ENCODE measurements around the gene CDH23.

CDH23 gene

DNA sequence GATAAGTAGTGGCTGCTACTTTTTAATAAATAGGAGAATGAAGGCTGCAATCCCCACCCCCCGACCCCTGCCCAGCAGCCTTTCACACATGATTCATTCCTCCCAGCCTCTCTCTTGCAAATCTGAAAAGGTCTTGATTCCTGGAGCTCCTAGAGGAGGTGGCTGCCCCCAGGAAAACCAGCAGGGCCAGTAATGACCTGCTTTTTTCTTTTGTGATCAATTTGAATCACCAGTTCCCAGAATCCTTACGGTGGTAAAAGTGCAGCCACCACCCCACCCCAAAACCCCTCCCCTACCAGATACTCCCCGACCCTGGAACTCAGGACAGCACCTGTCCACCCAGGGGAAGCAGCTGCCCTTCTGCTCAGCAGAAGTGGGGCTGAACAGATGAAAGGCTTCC is 213.9 kb downstream of the CDH23 start:
- no peak for DNase-seq

DNA sequence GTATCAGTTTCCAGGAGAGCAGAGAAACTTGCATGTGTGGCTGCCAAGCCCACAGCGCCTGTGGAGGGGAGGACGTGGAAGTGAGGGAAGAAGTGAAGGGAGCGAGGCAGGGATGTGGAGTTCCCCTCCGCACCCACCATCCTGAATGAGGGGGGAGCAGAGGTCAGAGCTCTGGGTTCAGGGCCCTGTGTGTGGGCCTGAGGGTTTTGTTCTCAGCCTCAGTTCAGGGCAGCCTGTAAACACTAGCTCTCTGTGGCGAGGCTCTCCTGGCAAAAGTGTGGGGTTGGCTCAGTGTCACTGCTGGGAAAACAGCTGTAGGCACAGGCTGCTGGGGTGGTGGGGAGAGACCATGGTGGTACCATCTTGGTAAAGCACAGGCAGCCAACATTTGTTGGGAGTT is 214.4 kb downstream of the CDH23 start:
- DNase-seq = no peak

DNA sequence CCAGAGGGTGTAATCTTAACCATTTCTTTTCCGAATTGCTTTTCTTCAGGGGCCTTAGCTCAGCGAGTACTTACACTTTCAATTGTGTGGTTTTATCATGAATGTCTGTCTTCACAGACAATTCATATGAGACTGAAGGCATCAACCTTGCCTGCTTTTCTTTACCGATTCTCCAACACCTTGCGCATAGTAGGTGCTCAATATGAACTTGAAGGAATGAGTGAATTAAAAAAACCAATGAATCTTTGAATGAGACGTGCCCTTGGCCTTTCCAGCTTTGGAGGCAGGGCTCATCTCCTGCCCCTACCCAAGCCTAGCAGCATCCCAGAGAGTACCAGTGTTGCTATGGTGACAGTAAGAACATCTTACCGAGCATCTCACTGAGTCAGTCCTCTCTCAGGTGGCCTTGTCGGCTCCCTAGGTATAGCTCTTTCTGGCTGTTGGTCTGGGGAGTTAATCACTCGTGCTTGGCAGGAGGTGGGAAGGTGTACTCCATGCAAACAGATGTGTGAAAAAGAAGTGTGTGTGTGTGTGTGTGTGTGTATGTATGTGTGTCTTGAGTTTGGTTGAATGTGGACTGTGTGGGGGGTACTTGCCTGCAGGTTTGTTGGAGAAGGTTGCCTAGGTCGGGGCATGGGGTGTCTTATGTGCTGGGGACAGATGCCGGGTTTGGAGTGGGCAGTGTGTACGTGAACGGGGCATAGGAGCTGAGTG is 215.1 kb downstream of the CDH23 start:
- no peak for DNase-seq

DNA sequence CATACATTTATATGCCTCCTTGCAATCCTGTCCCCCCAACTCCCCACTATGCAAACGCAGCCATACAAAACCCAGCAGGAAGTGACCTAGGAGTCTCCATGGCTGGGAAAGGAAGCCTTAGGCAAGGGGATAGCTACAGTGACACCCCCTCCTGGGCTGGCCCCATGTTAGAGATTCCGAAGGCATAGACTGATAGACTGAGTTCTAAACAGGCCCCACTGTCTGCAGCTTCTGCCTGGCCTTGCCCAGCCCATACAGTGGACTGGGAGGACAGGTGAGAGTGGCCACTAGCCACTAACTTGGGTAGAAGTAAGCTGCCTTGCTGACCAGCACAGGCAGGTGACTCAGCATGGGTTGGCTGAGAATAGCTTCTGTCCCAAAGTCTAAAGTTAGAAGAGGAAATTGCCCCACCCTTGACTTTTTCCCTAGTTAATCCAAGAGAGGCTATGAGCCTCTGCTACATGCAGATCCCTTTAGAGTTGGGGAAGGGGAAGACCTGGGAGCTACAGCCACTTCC is 216.6 kb downstream of the CDH23 start:
- DNase-seq = no peak

DNA sequence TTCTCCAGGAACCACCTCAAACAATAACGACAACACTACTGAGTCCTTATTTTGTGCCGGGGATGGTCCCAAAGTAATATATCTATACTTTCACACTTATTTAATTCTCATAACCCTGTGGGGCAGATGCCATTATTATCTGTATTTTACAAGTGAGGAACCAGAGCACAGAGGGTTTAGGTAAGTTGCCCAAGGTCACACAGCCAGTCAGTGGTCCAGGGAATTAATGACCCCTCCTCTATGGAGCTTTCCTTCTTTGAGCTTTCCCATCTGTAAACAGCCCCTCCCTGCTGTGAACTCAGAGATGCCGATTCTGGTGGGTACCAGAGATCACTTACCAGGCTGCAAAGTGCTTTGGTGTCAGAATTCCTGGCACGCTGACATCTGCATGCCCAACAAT is 217.2 kb downstream of the CDH23 start:
- DNase-seq = no peak

DNA sequence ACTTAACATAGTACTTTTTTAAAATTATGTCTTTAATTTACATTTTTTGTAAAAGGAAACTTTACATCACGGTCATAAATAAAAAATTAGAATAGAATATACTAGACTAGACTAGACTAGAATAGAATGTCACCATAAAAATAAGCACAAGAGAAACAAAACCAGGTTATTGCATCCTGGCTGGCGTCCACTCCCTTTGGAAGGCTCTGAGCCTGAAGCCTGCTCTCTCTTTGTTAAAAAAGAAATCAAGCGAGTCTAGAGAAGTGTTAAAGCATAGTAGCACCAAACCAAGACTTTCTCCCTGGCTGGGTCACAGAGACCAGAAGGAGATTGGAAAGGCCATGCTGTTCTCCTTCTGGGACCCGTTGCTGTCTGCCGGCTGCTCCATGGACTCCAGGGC is 218.2 kb downstream of the CDH23 start:
- no peak for DNase-seq

DNA sequence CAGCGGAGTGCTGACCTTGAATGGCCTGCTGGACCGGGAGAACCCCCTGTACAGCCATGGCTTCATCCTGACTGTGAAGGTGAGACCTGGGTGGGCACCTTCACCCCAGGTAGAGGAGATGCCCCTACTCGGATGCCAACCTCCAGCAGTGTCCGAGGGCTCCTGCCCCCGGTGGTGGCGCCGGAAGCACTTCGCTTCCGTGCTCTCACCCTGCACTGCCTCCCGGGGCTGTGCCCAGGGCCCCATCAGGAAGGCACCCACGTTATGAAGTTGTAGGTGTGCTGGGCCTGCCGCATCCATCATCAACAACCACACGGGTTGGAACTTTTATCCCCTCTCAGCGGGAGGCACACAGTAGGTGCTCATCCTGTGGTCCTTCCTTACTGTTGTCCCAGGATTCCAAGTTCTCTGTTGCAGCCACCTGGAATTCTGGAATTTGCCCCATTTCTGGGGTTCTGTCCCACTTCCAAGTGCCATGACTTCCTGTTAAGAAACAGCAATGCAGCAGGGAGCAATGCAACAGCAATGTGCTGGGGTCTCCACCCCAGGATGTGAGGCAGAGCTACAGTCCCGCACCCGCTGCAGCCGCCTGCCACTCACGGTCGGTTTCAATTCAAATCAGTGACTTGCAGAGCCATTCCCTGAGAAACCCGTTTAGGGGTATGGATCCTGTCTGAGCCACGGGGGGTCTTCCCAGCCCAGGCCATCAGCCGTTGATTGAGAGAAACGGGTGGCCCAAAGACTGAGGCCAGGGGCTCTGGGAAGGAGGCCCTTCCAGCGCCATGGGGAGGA is 219.0 kb downstream of the CDH23 start:
- DNase-seq = no peak

DNA sequence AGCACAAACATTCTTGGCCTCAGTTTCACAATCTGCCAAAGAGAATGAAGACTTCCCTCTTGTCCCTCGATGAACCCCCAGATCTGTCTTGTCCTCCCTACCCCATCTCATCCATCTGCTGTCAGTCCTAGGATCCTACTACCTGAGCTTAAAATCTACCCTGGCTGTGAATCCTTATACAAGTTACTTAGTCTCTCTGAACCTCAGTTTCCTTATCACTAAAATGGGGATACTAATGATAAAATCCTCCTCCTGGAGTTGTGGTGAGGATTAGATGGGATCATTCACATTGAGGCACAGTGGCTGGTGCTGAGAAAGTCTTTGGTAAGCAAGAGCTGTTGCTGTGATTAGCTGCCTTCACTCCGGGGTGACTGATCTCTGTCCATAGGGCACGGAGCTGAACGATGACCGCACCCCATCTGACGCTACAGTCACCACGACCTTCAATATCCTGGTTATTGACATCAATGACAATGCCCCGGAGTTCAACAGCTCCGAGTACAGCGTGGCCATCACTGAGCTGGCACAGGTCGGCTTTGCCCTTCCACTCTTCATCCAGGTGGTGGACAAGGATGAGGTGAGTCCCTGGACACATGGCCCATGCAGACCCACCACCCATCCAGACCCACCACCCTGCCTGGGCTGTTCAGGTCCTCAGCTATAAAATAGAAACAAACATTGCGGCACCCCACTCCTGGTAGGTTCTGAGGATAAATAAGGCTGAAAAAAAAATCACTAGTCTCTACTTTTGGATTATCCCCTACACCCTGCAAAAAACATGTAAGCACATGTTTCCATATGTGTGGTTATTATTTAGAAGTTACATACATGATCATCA is 220.3 kb downstream of the CDH23 start:
- no peak for DNase-seq

DNA sequence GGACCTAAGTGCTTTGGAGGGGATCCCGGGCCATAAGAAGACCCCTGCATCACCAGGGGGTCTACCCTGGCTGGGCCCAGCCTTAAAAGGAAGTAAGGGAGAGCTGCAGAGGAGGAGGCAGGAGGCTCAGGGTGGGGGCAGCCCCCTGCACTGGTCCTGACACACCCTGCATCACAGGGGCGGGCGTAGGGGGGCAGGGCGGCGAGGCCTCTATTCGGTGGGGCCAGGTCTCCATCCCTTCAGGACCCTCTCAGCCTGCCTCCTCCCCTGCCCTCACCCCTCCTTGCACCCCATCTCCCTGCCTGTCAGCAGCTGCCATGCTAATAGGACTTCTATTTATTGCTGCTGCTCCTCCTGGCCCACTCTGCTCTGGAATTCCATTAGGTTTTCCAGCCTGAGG is 221.5 kb downstream of the CDH23 start:
- DNase-seq = no peak

DNA sequence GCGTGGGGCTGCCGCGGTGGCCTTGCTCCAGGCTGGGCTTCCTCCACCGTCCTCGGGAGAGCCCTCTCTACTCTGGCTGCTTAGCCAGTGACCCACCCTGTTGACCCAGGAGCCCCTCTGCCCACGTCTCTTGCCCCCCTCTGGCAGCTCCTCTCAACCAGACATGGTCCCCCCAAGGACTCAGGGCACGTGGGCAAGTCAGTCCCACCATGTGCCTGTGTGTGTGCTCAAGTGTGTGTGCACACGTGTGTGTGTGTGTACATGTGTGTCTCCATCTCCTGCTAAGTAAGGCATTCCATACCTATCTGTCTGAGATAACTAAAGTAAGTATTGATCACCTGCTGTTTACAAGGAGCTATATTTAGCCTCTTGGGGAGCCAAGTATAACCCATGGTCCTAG is 221.9 kb downstream of the CDH23 start:
- no peak for DNase-seq

DNA sequence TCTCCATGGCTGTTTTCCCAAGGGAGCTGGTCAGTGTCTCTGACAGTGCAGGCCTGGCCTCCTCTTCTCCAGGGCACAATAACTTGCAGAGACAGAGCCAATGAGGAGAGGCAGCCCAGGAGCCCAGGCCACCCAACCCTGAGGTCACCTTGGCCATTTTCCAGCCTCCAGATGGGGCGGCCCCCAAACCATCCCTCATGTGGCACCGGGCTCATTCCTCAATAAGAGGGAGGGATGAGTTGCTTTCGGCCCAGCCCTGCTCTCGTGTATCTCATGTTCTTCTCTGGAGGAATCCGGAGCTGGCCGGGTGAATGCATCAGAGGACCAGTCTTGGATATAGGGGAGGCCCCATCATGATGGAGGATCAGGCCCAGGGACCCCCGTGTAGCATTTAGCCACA is 223.9 kb downstream of the CDH23 start:
- no peak for DNase-seq

DNA sequence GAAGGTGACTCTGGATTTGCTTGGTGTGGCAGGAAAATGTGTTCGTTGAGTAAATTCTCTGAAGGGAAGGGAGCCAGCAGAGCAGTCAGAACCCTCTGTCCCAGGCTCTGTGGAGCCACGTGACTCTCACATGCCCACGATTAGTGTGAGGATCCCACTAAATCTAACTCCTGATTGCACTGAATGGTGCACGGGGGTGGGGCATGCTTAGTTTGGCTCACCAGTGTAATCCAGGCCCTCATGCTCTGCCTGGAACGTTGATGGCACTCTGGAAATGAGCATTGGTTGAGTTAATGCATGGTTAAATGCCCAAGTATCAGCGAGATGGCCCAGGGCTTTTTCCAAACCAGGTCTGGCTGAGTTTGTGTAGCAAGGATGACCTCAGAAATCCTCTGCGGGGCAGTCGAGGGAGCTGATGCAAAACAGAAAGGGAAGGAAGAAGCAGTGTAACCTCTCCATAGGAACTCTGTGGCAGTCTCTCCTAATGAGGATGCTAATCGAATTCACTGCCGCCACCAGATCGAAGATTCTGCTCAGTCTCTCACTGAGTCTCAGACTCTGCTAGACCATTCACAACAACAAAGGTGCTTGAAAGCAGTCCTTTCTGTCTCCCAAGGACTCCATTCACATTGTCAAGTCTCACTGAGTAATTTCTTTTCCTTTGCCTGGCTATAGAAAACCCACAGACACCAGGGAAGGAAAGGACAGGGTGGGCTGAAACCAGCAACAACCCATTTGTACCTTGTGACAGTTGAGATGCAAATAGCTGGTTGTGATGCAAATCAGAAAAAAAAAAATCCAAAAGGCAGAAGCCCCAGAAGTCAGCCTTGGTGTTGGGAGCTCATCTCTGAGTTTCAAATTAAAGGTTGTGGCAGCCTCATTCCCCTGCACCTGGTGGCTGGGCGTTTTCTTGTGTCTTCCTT is 224.8 kb downstream of the CDH23 start:
- no peak for DNase-seq

DNA sequence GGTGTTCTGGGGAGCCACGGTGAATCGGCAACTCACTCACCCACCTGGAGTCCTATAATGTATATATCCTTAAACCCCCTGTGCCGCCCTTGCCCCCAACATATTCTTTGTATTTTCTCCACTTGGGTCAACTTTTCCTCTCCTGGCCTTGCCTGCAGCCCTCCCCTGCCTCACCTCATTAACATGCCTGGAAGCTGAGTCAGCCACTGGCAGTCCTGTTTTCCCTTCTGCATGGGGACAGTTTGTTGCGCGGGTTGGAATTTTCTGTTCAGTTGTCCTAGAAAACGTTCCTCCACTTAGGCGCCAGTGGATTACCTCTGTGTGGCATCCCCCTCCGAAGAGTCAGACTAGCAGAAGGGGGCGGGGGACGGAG is 225.4 kb downstream of the CDH23 start:
- DNase-seq = no peak

DNA sequence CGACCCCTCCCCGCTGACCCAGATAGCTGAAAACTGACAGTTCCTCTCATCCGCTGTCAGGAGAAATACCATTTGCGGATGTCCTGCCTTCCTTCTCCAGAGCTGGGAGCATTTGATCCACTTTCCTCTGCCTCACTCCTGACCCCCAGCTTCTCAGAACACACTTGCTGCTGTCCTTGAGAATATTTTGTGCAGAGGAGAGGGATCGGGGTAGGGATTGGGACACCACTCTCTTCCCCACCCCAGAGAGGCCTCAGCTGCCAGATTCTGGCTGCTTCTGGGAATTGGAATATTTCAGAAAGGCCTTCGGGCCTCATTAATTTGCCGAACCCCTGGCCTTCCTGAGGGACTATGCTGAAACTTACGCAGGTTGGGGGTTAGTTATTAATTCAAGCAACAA is 225.9 kb downstream of the CDH23 start:
- DNase-seq = no peak

DNA sequence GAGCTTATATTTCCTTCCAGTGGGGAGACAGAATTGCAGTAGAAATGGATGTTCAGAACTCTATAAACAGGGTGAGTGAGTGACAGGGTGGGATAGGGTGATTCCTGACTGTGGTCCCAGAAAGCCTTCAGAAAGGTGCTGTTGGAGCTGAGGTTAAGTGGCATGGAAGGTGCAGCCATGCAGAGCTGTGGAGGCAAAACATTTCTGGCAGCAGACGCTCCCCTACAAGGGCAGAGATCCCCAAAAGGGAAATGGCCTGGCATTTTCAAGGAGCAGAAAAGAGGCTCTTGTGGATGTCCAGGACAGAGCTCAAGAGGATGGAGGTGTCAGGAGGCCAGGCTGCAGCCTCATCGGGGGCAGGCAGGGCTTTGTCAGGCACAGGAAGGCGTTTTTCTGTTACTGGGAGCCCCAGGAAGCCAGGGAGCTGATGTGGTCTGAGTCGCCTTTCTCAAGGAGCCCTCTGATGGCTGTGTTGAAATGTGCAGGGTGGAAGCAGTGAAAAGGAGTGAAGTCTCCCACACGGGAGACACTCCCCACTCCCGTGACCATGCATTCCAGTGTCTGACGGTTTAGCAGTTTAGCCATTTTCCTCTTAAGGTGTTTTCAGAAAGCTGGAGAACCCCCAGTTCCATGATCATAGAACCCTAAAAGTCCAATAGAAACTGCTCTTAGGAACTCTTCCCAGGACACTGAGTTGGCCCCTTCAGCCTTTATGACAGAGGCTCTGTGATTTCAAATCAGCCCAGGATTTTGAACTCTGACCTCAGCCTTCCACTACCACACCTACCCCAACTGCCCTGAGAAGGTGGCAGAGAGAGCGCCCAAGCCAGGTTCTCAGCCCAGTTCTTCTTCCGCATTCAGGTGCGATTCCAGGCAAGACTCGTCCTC is 226.6 kb downstream of the CDH23 start:
- DNase-seq = no peak

DNA sequence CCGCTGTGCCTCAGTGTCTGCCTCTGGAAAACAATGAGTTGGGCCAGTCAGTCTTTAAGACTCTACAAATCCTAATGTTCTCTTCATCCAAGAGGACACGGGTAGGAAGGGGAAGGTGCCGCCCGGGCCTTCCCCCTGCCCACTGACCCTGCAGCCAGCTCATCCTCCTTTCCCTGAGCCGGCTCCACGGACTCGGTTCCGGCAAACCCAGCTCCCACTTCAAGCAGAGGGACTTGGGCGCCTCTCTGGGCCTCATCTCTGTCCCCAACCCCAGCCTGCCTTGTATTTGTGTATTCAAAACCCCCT is 227.2 kb downstream of the CDH23 start:
- no peak for DNase-seq

DNA sequence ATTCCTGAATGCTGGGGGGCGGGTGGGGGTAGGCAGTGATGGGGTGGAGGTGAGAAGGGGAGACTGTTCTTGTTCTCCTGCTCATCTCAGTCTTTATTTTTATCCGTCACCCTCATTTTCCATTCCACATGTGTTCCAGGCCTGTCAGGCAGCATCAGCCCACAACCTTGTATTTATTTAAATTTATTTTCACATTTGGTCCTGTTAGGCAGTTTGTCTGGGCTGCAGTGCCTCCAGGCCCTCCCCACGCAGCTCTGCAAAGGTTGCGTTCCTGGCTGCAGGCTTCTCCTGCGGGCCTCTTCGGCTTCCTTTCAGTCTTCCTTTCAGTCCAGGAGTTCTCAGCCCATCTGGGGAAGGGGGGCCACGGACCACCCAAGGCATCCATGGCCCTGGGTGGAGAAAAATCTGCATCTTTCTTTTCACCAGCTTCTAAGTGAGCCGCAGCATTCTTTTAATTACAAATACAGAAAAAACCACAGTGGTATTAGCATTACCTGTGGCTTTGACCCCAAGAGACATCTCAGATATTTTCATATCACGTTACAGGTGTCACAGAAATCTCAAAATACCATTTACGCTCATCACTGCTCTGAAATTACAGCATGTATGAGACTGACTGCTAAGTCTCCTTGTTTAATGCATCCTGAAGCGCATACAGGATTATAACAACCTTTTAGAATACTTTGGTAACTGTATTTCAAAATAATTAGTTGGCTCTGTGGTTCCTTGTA is 228.9 kb downstream of the CDH23 start:
- no peak for DNase-seq

DNA sequence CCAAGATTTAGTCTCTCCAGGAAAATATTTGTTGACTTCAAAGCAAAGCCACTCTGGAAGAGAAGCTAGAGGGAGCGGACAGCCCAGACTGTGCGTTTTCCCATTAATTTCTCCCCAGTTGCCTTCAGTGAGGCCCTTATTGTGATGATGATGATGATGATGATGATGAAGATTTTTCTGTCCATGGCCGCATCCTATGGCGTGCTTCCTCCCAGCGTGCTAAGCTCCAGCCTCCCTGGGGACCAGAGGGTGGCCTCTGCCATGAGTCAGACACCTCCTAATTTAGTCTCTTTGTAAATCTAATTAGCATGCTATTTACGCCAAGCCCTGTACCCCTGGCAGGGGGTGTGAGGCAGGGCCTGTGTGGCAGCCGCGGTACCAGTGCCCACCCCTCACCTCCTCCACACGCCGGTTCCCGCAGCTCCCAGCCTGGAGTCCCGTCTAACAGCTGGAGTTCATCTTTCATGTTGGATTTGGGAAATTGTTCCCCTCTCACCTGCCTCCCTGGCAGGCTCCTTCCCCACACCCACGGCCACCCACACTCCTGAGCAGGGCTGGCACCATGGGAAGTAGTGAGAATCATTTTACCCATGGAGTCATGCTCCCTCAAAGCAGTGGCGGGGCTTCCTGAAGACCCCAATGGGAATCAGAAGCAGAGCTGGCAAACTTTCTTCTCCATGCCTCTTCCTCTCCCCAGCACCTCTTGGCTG is 230.7 kb downstream of the CDH23 start:
- no peak for DNase-seq

DNA sequence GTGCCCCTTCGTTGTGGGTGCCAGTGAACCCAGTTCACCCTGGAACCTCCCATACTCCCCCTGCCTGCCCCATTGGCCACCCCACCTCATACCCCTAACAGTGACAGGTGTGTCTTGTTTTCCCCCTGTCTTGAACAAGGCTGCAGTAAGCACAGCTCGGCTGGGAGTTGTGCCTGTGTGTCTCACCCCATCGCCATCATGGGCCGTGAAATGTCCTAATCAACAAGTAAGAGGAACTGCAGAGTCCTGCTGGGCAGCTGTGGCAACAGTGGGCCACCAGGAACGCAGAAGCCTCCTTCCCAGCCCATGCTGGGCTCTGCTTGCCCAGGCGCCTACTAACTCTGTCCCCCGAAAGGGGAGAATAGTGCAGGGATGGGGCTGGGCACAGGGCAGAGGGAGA is 231.2 kb downstream of the CDH23 start:
- no peak for DNase-seq

DNA sequence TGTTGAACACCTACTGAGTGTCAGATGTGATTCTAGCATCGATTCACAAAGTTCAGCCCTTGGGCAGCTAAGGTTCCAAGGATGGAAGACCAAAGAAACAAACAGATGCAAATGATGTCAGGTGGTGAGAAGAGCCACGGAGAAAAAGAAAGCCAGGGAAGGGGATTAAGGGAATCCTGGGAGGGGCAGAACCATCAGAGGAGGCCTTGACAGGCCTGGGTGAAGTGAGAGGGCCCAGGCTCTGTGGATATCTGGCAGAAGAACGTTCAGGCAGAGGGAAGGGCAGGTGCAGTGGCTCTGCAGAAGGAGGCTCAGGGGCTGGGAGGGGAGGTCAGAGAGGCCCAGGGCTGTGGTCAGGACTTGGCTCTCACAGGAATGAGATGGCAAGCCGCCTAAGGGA is 232.4 kb downstream of the CDH23 start:
- no peak for DNase-seq

All from activated CD8-positive, alpha-beta memory T cell treated with anti-CD3 and anti-CD28 coated beads, Interleukin-2, amount 50 U/mL, for 4 hours (primary cell).